MCF 10A (cell line): ENCODE results near the gene CABLES1. TPM values are rescaled to one million over a fixed set of nuclear protein-coding genes. Genes with fewer than 3 reads are reported as not detected.
"Not testable (repeated sequence)": the region's sequence is repeated elsewhere in the genome, so short reads cannot be mapped to it uniquely, and the experiment has no call there.

Experiments
- Bru-seq: library from RNA; stranded (reverse); fragments of 400-500 nt; gene quantifications from one replicate; lab custom pipeline; 2021; lab: Mats Ljungman, UMichigan
- BruChase-seq, 2 experiments: library from RNA; stranded (reverse); fragments of 400-500 nt; gene quantifications; one replicate each; lab custom pipeline; 2021; lab: Mats Ljungman, UMichigan
- BruUV-seq: library from RNA; stranded (reverse); fragments of 400-500 nt; replicated peaks from 2 replicates; lab custom pipeline; 2021; lab: Mats Ljungman, UMichigan
- CTCF ChIA-PET: fragments of 300-600 bp; sonication (Branson Sonifier 250); formaldehyde crosslinking; extraction: SDS; loops from one replicate; lab custom pipeline; 2021; ENCODE audit warnings: antibody characterized with exemption, inconsistent platforms; lab: Yijun Ruan, JAX
- POLR2A ChIA-PET: fragments of 300-600, 350-650 bp; sonication (Branson Sonifier 250); formaldehyde crosslinking; extraction: SDS; loops from one replicate; lab custom pipeline; 2020; ENCODE audit warnings: antibody characterized with exemption, inconsistent platforms; lab: Yijun Ruan, JAX
- DNase-seq: peaks from one replicate; pipeline ENCODE4 v3.0.0-alpha.2; 2018; ENCODE audit not compliant: unreplicated experiment
- H3K27ac Mint-ChIP-seq: one replicate; pipeline ENCODE4 v1.8.0; 2022; ENCODE audit warnings: mild to moderate bottlenecking, low read depth, mixed read lengths; ENCODE audit not compliant: unreplicated experiment
- H3K27me3 Mint-ChIP-seq: one replicate; pipeline ENCODE4 v1.8.0; 2022; ENCODE audit warnings: mixed read lengths; ENCODE audit not compliant: insufficient read depth, unreplicated experiment
- H3K36me3 Mint-ChIP-seq: one replicate; pipeline ENCODE4 v1.8.0; 2022; ENCODE audit warnings: mild to moderate bottlenecking, moderate library complexity, mixed read lengths; ENCODE audit not compliant: insufficient read depth, unreplicated experiment
- H3K4me1 Mint-ChIP-seq: one replicate; pipeline ENCODE4 v1.8.0; 2022; ENCODE audit warnings: mixed read lengths; ENCODE audit not compliant: insufficient read depth, unreplicated experiment
- H3K4me3 Mint-ChIP-seq: one replicate; pipeline ENCODE4 v1.8.0; 2022; ENCODE audit warnings: mild to moderate bottlenecking, moderate library complexity, mixed read lengths; ENCODE audit not compliant: unreplicated experiment
- H3K9me3 Mint-ChIP-seq: one replicate; pipeline ENCODE4 v1.8.0; 2022; ENCODE audit warnings: mixed read lengths; ENCODE audit not compliant: unreplicated experiment
- CTCF ChIP-seq: fragments of 200-600 bp; IDR thresholded peaks from one replicate; pipeline ENCODE4 v1.8.0; 2022; ENCODE audit warnings: antibody characterized with exemption, mild to moderate bottlenecking; ENCODE audit not compliant: unreplicated experiment
- intact Hi-C: fragments of 100-400 bp; cut with micrococcal nuclease; formaldehyde crosslinking; loops from 2 replicates; pipeline ENCODE4 v1.14.1; 2022
- long read RNA-seq: library from polyadenylated mRNA; stranded (forward); transcript quantifications from one replicate; pipeline ENCODE4 v2.0.0, GENCODE V29; 2022
- total RNA-seq: library from RNA; stranded (reverse); gene quantifications from 2 replicates; pipeline ENCODE4 v1.2.3, GENCODE V29; 2022

CABLES1 gene
- total RNA-seq = 3.2 and 3.7 TPM in 2 replicates
- Bru-seq, nascent RNA = percentile 40 among the genes with signal in this experiment
- BruChase-seq, experiment 1, labeled RNA remaining after a 6-hour chase = percentile 34 among the genes with signal in this experiment
- percentile 35 among the genes with signal in this experiment for BruChase-seq, experiment 2, labeled RNA remaining after a 2-hour chase
- long read RNA-seq, full-length matches to known transcripts = 9 of 13 reads
- long read RNA-seq, partial matches to known transcripts = 1 of 13 reads
- long read RNA-seq, other reads (novel, unspliced or antisense) = 3 of 13 reads

DNA sequence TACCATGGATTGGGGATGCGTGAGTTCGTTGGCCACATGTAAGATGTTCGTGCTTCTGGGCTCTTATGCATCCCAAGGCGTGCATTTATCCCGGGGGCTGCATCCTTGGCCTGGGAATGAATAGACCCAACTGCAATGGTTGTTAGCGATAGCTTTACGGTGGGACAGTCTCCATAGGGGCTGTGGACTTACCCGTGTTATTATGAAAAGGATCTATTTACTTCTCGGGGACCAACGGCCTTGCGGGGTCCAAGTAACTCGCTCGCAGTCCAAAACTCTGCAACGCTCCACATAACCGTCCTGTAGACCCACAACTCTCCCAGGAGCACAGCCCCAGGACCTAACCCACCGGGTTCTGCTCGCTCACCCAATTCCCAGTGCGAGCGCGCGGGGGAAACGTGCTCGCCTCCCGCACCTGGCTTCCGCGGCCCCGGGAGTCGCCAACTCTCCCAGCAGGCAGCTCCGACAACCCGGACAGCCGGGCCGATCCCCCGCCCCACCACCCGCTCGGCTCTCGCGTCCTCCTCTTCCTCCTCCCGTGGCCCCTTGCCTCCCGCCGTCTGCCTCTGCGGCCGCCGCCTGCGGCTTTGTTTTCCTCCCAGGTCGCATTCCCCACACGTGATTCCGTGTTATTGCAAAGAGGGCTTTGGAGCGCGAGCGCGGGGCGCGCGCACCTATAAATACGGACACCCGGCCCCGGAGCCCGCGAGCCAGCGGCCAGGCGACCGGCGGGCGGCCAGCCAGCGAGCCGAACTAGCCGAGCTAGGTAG, at the start of gene CABLES1:
TSS of gene CABLES1 (plus strand) at position 706 of the 770 bp plus-strand sequence. CDS start 278 bp downstream, outside the sequence.
- H3K4me3 Mint-ChIP-seq = peak within 1 kb of the TSS; percentile 80
- ChIA-PET CTCF (interaction anchor here (0.6 to 3.5 kb wide), 4 partner anchors 241 to 379 kb away, joined by 3 to 51 read pairs (median 3); no protein-coding TSS in a partner anchor), POLR2A (interaction anchor here (0.7 to 3.8 kb wide), 22 partner anchors 9 to 368 kb away, joined by 3 to 44 read pairs (median 4); partner anchors contain the start of gene RIOK3)
- H3K36me3 Mint-ChIP-seq = no peaks in the 10 kb centered on the region
- BruUV-seq = no TSS peak
- peaks cover 21% of the 10 kb centered on the region for H3K4me1 Mint-ChIP-seq
- intact Hi-C loops = loop anchor here (2.0 to 10.0 kb wide), 4 partner anchors 58 to 450 kb away; partner anchors contain the start of gene NPC1
- no peaks in the 10 kb centered on the region for H3K9me3 Mint-ChIP-seq
- DNase-seq = peak; percentile 42
- TF ChIP-seq CTCF = no peak
- no peaks in the 10 kb centered on the region for H3K27me3 Mint-ChIP-seq
- peak within 1 kb of the TSS; percentile 79 for H3K27ac Mint-ChIP-seq

GRCh38 chr18:23087352-23087751, 47.9 kb upstream of the CABLES1 start:
- Mint-ChIP-seq H3K27ac (no peak overlapping the region), H3K4me3 (no peak overlapping the region), H3K27me3 (peaks cover 22% of the 10 kb centered on the region), H3K9me3 (no peaks in the 10 kb centered on the region), H3K36me3 (no peaks in the 10 kb centered on the region), H3K4me1 (no peaks in the 10 kb centered on the region)
- intact Hi-C loops = no loop called here
- BruUV-seq = no TSS peak
- no peak for TF ChIP-seq CTCF
- no peak for DNase-seq
- ChIA-PET CTCF (no interaction called here), POLR2A (interaction anchor here (0.9 kb wide), 1 partner anchor 19 kb away, joined by 4 read pairs; no protein-coding TSS in a partner anchor)

DNA sequence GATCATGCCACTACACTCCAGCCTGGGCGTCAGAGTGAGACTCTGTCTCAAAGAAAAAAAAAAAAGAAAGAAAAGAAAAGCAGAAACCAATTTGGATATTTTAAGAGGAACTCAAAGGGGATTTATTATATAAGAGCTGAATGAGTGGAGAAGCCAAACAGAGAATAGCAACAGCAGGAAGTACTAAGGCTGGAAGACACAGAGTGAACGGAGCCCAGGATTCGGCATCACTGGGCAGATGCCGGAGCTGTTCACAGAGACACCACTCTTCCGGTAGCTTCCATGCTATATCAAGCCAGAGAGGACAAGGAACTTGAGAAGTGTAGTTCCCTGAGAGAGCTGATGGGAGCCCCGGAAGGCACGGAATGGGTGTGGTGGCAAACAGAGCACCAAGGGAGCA, 47.0 kb upstream of the CABLES1 start:
- POLR2A ChIA-PET = no interaction called here
- H3K4me1 Mint-ChIP-seq = no peaks in the 10 kb centered on the region
- H3K4me3 Mint-ChIP-seq = no peak overlapping the region
- CTCF ChIA-PET = interaction anchor here (0.6 kb wide), 1 partner anchor 90 kb away, joined by 3 read pairs; no protein-coding TSS in a partner anchor
- H3K9me3 Mint-ChIP-seq = no peaks in the 10 kb centered on the region
- H3K36me3 Mint-ChIP-seq = no peaks in the 10 kb centered on the region
- DNase-seq = no peak
- TF ChIP-seq CTCF = no peak
- peaks cover 22% of the 10 kb centered on the region for H3K27me3 Mint-ChIP-seq
- H3K27ac Mint-ChIP-seq = no peak overlapping the region
- intact Hi-C loops = no loop called here
- BruUV-seq = no TSS peak

DNA sequence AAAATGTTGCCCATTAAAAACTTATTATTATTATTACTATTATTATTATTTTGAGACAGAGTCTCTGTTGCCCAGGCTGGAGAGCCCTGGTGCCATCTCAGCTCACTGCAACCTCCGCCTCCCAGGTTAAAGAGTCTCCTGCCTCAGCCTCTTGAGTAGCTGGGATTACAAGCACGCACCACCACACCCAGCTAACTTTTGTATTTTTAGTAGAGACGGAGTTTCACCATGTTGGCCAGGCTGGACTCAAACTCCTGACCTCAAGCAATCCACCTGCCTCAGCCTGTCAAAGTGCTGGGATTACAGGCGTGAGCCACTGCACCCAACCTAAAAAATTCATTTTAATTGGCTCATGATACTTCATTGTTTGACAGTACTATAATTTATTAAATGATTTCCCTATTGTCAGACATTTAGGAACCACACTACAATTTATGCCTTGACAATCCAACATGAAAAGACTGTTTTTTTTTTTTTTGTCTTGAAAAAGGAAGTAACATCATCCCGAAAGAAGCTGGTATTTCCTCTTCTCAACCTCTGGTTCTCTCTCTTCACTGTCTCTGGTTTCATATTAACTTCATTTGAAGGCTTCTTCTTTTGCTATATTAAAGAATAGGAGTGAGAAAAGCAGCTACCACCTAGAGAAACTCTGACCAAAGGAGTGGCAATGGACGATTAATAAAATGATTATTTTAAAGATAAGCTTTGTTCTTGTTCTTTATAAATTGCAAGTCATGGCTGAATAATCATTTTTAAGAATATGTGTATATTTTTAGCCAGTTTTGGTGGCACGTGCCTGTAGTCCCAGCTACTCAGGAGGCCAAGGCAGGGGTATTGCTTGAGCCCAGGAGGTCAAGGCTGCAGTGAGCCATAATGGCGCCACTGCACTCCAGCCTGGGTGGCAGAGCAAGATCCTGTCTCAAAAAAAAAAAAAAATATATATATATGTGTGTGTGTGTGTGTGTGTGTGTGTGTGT, 44.0 kb upstream of the CABLES1 start:
- H3K4me1 Mint-ChIP-seq, H3K9me3 Mint-ChIP-seq, DNase-seq, H3K27ac Mint-ChIP-seq, H3K4me3 Mint-ChIP-seq, H3K27me3 Mint-ChIP-seq, intact Hi-C loops, H3K36me3 Mint-ChIP-seq, BruUV-seq: not testable (repeated sequence)
- POLR2A ChIA-PET = interaction anchor here (0.7 kb wide), 1 partner anchor 15 kb away, joined by 3 read pairs; no protein-coding TSS in a partner anchor
- CTCF ChIA-PET = interaction anchor here (0.6 to 1.1 kb wide), 2 partner anchors 9 to 293 kb away, joined by 3 read pairs; no protein-coding TSS in a partner anchor
